GM13976 (cell line): Measurements from ENCODE around the gene CHRDL2.

ENCODE experiments used
- DNase-seq: peaks from one replicate; pipeline ENCODE4 v3.0.0; 2012; ENCODE audit warnings: low spot score
- in situ Hi-C: fragments of 300-500 bp; cut with MboI; formaldehyde crosslinking; loops from one replicate; pipeline ENCODE4 v1.12.0; 2022; ENCODE audit warnings: low sequenced_read_pairs, mixed read lengths, inconsistent platforms; ENCODE audit not compliant: unreplicated experiment
- TF ChIP-seq, protein P1 (sequence below): IDR thresholded peaks from 2 replicates; pipeline ENCODE4 v1.5.1; 2012; ENCODE audit warnings: borderline replicate concordance, mild to moderate bottlenecking; ENCODE audit not compliant: insufficient read depth; ENCODE audit errors: extremely low read depth, missing control alignments, control extremely low read depth

The CHRDL2 gene

DNA sequence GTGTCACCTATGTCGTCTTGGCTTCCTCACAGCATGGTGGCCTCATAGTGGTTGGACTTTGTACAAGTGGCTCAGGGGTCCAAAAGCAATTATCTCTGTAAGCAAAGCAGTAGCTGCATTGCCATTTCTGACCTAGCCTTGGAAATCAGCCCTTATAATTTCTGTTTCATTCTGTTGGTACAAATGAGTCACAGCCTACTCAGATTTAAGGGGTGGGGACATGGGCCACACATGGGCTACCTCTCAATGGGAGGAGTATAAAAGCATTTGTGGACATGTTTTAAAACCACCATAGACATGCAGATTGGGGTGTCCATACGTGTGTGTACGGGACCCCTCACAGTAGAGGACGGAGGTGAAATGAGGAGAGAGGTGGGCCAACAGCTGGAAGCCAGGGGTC is 41.6 kb downstream of the CHRDL2 start:
- DNase-seq: no peak
- in situ Hi-C loops: no loop called here
- TF ChIP-seq, protein P1, sequence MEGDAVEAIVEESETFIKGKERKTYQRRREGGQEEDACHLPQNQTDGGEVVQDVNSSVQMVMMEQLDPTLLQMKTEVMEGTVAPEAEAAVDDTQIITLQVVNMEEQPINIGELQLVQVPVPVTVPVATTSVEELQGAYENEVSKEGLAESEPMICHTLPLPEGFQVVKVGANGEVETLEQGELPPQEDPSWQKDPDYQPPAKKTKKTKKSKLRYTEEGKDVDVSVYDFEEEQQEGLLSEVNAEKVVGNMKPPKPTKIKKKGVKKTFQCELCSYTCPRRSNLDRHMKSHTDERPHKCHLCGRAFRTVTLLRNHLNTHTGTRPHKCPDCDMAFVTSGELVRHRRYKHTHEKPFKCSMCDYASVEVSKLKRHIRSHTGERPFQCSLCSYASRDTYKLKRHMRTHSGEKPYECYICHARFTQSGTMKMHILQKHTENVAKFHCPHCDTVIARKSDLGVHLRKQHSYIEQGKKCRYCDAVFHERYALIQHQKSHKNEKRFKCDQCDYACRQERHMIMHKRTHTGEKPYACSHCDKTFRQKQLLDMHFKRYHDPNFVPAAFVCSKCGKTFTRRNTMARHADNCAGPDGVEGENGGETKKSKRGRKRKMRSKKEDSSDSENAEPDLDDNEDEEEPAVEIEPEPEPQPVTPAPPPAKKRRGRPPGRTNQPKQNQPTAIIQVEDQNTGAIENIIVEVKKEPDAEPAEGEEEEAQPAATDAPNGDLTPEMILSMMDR: no peak

DNA sequence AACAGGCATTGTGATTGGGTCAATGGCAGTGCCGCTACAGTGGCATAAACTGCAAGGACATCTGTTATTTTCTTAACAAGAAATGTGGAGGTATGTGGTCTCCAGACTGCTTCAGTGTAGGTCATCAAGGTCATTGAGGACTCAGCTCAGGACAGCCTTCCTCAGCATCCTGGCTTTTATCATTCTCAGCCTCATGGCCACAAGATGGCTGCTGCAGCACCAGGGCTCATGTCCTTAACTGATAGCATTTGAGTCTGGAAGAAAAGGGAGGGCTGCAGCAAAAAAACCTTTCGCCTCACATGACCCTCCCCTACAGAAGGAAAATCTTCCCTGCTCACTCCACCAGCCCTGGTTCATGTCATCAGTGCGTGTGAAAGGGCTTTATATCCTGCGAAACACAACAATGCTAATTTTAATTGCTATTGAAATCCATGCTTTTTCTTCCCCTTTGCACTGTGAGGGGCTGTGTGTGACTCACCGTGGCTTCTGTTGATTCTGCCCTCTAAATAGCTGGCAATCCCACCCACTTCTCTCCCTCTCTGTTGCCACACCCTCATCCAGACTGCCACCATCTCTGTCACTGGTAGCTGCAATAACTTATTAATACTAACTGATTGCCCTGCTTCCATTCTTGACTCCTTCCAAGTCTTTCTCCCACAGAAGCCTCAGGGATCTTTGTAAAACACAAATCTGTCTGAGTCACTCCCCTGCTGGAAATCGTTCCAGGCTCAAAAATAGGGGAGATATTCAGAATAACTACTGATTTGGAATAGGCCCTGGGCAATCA is 43.8 kb downstream of the CHRDL2 start:
- in situ Hi-C loops: no loop called here
- TF ChIP-seq, protein P1: no peak
- DNase-seq: no peak

DNA sequence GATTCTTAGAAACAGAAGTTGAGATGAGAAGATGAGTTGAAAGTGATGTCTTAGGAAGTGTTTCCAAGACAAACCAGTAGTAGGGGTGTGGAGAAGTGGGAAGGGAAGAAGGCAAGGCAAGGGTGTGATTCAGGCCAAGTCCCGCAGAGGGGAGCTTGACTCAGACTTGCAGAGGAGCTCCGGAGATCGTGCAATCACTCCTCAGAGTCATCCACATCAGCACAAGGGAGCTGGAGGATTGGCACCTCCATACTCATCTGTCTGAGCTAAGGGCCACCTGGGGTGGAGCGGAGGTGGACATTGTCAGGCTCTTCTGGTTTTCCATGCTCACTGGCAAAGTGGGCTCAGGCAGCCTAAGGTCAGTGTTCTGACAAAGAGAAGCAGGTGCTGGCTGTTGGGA is 44.4 kb downstream of the CHRDL2 start:
- TF ChIP-seq, protein P1: no peak
- in situ Hi-C loops: no loop called here
- DNase-seq: no peak

DNA sequence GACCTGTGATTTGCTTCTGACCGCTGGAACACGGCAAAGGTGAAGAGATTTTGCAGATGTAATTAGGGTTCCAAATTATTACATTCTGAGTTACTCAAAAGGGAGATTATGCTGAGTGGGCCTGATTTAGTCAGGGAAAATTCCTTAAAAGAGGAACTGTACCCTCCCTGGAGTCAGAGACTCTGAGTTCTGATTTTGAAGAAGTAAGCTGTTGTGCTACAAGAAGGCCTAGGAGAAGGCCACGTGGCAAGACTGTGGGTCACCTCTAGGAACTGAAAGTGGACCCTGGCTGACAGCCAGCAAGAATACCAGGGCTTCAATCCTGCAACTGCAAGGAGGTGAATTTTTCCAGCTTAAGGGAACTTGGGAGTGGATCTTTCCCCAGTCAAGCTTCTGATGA is 45.3 kb downstream of the CHRDL2 start:
- in situ Hi-C loops: no loop called here
- no peak for DNase-seq
- TF ChIP-seq, protein P1: no peak

DNA sequence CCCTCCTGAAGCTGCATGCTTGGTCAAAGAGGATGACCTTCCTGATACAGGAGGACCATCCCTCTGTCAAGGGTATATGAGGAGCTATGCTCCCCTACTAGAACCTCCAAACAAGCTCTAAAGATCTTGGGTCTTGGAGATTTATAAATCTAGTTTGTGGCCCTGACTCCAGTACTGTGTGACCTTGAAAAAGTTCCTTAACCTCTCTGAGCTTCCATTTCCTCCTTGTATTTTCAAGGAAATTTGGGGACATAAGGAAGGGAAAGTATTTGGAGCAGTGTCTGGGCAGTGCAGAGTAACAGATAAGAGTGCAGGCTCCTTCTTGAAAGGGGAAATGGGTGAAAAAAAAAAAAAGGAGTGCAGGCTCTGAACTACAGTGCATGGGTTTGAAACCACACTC is 45.9 kb downstream of the CHRDL2 start:
- TF ChIP-seq, protein P1: no peak
- DNase-seq: no peak
- in situ Hi-C loops: no loop called here

DNA sequence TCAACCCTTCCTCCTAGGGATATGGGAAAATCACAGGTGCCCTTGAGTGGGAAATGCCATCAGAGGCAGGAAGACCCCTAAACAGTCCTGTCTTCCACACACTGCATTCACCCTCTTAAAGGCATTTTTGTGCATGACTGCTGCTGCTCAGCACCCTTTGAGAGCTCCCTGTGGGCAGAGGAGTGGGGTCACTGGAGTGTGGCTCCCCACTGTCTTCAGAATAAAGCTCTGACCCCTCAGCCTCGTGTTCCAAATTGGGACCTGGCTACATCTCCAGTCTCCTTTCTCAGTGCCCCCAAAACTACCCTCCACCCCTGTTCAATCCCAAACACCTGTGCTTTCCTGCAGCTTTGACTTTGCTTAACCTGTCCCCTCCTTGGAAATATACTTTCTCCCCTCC is 46.6 kb downstream of the CHRDL2 start:
- no peak for DNase-seq
- in situ Hi-C loops: no loop called here
- TF ChIP-seq, protein P1: no peak

DNA sequence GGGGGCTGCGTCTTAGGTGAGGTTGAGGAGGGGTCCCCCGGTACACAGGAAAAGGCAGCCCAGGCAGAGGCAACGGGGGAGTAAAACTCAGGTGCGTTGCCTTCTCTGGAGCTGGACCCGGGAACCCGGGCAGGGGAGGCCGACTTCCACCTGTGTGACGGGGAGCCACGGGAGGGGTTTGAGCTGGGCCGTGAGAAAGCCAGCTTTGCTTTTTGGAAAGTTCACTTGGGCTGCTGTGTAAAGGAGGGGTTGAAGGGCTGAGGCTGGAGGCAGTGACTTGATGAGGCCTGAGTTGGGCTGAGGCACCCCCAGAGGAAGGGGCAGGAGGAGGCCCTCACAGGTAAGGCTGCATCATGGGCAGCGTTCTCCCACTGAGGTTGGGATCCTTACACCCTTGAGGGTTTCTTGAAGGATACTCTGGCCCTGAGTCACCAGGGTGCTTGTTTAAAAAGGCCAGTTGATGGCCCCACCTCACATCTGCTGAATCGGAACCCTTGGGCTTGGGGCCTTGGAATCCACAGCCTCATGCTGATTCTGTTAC is 47.2 kb downstream of the CHRDL2 start:
- TF ChIP-seq, protein P1: no peak
- DNase-seq: no peak
- in situ Hi-C loops: no loop called here
